ENCODE results near the gene ELP1.
"Not testable (repeated sequence)": the region's sequence is repeated elsewhere in the genome, so short reads cannot be mapped to it uniquely, and the experiment has no call there.

The ELP1 gene, protein sequence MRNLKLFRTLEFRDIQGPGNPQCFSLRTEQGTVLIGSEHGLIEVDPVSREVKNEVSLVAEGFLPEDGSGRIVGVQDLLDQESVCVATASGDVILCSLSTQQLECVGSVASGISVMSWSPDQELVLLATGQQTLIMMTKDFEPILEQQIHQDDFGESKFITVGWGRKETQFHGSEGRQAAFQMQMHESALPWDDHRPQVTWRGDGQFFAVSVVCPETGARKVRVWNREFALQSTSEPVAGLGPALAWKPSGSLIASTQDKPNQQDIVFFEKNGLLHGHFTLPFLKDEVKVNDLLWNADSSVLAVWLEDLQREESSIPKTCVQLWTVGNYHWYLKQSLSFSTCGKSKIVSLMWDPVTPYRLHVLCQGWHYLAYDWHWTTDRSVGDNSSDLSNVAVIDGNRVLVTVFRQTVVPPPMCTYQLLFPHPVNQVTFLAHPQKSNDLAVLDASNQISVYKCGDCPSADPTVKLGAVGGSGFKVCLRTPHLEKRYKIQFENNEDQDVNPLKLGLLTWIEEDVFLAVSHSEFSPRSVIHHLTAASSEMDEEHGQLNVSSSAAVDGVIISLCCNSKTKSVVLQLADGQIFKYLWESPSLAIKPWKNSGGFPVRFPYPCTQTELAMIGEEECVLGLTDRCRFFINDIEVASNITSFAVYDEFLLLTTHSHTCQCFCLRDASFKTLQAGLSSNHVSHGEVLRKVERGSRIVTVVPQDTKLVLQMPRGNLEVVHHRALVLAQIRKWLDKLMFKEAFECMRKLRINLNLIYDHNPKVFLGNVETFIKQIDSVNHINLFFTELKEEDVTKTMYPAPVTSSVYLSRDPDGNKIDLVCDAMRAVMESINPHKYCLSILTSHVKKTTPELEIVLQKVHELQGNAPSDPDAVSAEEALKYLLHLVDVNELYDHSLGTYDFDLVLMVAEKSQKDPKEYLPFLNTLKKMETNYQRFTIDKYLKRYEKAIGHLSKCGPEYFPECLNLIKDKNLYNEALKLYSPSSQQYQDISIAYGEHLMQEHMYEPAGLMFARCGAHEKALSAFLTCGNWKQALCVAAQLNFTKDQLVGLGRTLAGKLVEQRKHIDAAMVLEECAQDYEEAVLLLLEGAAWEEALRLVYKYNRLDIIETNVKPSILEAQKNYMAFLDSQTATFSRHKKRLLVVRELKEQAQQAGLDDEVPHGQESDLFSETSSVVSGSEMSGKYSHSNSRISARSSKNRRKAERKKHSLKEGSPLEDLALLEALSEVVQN (N-terminal part only)

DNA sequence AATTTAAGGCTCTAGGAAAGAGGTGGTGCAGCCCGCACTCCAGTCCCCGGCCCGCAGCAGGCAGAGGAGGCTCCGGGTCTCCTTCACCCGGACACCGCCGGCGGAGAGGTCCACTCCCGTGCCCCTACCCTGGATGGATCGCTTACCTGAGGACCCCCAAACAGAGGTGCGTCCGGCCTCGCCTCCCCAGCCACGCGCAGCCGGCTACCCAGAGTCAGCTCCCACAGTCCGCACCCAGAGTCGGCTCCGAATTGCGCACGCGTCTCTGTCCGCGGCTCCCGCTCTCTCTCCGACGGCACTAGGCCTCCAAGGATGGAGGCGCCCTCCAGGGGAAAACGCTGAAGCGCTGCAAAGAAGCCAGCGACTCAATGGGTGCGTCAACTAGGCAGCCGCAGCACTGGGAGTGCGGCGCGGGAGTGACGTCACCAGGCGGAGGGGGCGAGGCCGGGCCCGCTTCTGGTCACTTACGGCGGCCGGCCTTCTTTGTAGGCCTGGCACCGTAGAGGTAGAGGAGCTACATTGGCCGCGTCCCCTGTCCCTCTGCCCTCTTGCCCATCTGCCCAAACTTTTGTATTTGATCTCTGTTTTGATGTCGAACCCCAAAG is at the start of gene ELP1:
ELP1 (minus strand) TSS at position 407 of the 605 bp plus-strand sequence. CDS start 2,978 bp downstream, outside the sequence.
- TF ChIP-seq, protein P1, sequence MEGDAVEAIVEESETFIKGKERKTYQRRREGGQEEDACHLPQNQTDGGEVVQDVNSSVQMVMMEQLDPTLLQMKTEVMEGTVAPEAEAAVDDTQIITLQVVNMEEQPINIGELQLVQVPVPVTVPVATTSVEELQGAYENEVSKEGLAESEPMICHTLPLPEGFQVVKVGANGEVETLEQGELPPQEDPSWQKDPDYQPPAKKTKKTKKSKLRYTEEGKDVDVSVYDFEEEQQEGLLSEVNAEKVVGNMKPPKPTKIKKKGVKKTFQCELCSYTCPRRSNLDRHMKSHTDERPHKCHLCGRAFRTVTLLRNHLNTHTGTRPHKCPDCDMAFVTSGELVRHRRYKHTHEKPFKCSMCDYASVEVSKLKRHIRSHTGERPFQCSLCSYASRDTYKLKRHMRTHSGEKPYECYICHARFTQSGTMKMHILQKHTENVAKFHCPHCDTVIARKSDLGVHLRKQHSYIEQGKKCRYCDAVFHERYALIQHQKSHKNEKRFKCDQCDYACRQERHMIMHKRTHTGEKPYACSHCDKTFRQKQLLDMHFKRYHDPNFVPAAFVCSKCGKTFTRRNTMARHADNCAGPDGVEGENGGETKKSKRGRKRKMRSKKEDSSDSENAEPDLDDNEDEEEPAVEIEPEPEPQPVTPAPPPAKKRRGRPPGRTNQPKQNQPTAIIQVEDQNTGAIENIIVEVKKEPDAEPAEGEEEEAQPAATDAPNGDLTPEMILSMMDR (IDR thresholded peaks at IDR 0.05; ENCODE audit: insufficient read depth, low read depth, low read length, missing control alignments), result peak; percentile 45
- DNase-seq (ENCODE audit: low read depth), result peak; percentile 97
- peak within 1 kb of the TSS; percentile 88 for H3K4me3 ChIP-seq (ENCODE audit: low read length)

DNA sequence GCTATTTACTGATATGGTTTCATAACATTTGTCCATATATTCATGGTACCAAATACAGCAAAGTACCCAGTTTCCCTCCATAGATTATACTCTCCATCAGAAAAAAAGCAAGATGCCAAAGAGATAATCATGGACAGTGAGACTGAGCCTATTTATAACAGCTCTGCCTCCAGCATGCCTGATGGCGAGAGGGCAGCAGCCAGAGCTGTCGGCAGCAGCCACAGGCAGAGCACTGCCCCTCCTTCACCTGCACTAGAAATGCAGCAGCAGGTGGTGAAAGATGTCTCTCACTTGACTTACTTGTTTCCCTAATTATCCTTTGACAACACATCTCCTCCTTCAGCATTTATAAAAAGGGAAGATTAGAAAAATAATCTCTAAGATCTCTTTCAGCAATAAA is 47.0 kb upstream of the ELP1 start:
- DNase-seq (ENCODE audit: low read depth), result no peak
- H3K4me3 ChIP-seq (ENCODE audit: low read length), result no peak overlapping the region
- TF ChIP-seq, protein P1 (IDR thresholded peaks at IDR 0.05; ENCODE audit: insufficient read depth, low read depth, low read length, missing control alignments), result no peak

DNA sequence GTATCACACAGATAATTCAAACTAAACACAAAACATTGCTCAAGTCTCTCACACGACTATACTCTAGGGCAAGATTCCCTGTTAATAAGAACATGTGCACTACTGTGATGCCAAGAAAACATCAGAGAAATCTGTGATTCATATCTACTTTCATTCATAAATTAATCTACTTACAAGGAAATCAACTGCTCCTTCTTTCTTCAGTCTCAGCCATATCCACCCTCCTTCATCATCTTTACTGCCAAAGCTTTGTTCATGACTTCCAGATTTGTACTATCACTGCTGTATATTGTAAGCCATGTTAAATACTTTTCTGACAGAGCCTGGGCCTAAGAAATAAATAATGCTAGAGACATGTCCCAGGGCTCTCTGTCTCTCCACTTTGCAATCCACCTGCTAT is 44.3 kb upstream of the ELP1 start:
- no peak overlapping the region for H3K4me3 ChIP-seq (ENCODE audit: low read length)
- peak; percentile 9 for DNase-seq (ENCODE audit: low read depth)
- TF ChIP-seq, protein P1 (IDR thresholded peaks at IDR 0.05; ENCODE audit: insufficient read depth, low read depth, low read length, missing control alignments), result no peak

DNA sequence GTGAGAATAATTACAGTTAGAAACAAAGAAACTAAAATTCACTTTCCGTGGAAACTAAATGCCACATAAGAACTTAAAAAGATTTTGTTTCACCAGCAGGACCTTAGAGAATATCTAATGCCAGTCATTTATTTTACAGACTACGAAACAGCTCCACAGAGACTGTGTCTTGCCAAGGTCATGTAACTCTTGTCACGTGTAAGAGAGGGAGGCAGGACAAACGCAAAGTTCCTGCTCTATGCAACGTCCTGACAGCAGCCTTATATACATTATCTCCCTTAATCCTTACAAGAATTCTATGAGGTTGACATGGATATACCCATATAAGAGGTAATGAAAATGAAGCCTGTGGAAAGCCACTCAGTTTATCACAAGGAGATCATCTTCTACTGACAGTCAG is 40.0 kb upstream of the ELP1 start:
- H3K4me3 ChIP-seq (ENCODE audit: low read length), result no peak overlapping the region
- TF ChIP-seq, protein P1 (IDR thresholded peaks at IDR 0.05; ENCODE audit: insufficient read depth, low read depth, low read length, missing control alignments), result no peak
- DNase-seq (ENCODE audit: low read depth), result no peak

DNA sequence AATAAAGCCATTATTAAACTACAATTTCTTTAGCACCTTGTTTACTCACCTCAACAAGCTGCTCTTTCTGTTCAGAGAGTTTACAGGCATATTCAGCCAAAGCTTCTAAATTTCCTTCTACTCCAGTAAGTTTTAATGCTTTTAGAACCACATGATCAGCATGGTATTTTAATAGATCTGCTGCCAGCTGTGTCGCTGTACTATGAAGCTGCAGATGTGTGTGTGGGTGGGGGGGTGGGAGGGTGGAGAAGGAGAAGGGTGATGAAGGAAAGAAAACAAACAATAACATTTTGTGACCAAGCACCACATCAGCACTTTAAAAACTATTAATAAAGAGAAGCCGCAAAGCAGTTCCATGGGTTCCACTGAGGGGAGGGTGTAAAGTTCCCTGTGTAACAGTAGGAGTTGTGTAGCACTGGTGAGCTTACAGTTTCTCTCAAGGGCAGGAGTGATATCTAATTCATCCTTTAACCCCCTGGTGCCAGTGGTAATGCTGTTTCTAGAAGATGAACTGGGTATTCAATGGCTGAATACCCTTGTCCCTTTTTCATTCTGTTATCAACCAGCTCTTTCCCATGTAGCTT is 38.8 kb upstream of the ELP1 start:
- DNase-seq (ENCODE audit: low read depth), result no peak
- no peak overlapping the region for H3K4me3 ChIP-seq (ENCODE audit: low read length)
- TF ChIP-seq, protein P1 (IDR thresholded peaks at IDR 0.05; ENCODE audit: insufficient read depth, low read depth, low read length, missing control alignments), result no peak

DNA sequence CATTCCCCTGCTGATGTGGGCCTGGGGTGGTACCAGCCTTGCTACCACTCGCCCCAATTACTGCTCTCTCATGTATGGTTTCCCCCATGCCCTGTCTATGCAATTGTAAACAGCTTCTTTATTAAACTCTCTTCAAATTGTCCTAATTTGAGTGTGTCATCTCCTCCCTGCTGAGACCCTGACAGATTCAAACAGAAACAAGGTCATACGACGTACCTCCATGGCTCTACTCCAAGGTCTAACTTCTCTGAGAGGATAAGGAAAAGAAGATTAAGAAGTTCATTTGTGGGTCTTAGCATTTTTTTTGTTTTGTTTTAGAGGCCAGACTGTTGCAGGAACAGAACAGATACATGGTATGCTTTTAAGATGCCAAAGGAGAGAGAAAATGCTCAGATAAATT is 38.3 kb upstream of the ELP1 start:
- DNase-seq (ENCODE audit: low read depth), result no peak
- TF ChIP-seq, protein P1 (IDR thresholded peaks at IDR 0.05; ENCODE audit: insufficient read depth, low read depth, low read length, missing control alignments), result no peak
- no peak overlapping the region for H3K4me3 ChIP-seq (ENCODE audit: low read length)

DNA sequence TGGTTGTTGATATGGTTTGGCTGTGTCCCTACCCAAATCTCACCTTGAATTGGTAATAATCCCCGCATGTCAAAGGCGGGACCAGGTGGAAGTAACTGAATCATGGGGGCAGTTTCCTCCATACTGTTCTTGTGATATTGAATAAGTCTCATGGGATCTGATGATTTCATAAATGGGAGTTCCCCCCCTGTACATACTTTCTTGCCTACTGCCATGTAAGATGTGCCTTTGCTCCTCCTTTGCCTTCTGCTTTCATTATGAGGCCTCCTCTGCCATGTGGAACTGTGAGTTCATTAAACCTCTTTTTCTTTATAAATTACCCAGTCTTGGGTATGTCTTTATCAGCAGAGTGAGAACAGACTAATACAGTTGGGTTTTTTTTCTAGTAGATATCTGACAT is 37.5 kb upstream of the ELP1 start:
- not testable (repeated sequence) for H3K4me3 ChIP-seq (ENCODE audit: low read length)

More for the DNA sequence above, 37.5 kb upstream of the ELP1 start:
- not testable (repeated sequence) for DNase-seq (ENCODE audit: low read depth)

Measured in epithelial cell of esophagus (primary cell).